Measurements from ENCODE around the gene LRRC18.

The LRRC18 gene

DNA sequence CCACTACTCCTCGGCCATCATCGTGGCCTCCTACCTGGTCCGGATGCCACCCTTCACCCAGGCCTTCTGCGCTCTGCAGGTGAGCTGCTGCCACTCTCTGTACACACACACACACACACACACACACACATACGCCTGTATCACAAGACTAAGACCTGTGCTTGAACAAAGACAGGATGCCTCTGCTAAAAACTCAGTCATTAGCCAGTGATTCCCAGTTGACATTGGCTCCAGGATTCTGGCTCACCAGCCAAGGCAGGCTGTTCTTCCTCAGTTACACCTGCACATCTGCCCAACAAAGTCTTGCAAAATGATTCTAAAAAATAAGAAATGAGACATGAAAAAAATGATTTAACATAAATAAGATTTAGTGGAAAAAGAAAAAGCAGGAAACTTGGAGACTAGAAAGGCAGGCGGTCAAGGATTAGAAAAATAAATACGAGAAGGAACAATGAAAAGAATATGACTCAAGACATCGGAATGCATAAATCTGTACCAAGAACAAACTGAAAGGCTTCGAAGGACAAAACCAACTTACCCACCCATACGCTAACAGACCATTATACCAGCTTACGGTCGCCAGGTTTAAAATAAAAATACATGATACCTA lies 7.4 kb upstream of the LRRC18 start:
- TF ChIP-seq, protein P1, sequence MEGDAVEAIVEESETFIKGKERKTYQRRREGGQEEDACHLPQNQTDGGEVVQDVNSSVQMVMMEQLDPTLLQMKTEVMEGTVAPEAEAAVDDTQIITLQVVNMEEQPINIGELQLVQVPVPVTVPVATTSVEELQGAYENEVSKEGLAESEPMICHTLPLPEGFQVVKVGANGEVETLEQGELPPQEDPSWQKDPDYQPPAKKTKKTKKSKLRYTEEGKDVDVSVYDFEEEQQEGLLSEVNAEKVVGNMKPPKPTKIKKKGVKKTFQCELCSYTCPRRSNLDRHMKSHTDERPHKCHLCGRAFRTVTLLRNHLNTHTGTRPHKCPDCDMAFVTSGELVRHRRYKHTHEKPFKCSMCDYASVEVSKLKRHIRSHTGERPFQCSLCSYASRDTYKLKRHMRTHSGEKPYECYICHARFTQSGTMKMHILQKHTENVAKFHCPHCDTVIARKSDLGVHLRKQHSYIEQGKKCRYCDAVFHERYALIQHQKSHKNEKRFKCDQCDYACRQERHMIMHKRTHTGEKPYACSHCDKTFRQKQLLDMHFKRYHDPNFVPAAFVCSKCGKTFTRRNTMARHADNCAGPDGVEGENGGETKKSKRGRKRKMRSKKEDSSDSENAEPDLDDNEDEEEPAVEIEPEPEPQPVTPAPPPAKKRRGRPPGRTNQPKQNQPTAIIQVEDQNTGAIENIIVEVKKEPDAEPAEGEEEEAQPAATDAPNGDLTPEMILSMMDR (IDR thresholded peaks at IDR 0.05; ENCODE audit: borderline replicate concordance, insufficient read depth, low read depth, low read length): no peak
- no peak overlapping the region for H3K4me3 ChIP-seq (ENCODE audit: low read depth, low read length)

- TF ChIP-seq, protein P1 (IDR thresholded peaks at IDR 0.05; ENCODE audit: borderline replicate concordance, insufficient read depth, low read depth, low read length): no peak
- H3K4me3 ChIP-seq (ENCODE audit: low read depth, low read length): no peak overlapping the region
Observed at GRCh38 chr10:48946332-48946731, 6.7 kb upstream of the LRRC18 start.

DNA sequence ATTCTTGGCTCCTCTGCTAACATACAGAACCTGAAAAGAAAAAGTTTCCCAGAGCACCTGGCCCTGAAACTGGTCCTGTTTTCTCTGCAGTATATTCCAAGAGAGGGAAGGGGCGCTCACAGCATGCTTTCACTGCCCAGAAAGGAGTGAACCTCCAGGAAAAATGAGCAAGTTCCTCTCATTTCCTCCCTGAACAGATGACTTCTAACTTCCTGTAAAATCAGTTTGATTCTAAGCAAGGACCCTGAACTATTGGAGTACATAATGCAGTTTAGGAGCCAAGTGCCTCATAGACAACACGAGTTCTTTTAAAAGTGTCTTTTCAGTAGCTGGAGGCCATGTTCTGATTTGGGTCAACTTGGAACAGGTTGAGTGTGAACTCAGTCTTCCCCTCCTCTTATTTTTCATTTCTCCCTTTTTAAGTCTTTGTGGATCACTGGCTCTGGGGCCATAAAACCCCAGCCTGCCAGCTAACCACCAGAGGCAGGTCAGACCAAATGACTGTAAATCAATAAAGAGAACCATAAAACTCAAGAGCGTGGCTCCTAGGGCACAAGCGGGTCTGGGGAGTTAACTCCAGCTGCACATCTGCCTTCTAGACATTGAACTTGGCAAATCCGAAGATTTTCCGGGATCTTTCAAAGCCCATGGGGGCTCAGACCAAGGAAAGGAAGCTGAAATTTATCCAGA lies 5.9 kb upstream of the LRRC18 start:
- TF ChIP-seq, protein P1 (IDR thresholded peaks at IDR 0.05; ENCODE audit: borderline replicate concordance, insufficient read depth, low read depth, low read length): no peak
- no peak overlapping the region for H3K4me3 ChIP-seq (ENCODE audit: low read depth, low read length)

- no peak overlapping the region for H3K4me3 ChIP-seq (ENCODE audit: low read depth, low read length)
- TF ChIP-seq, protein P1 (IDR thresholded peaks at IDR 0.05; ENCODE audit: borderline replicate concordance, insufficient read depth, low read depth, low read length): no peak
Observed at GRCh38 chr10:48944171-48944570, 4.5 kb upstream of the LRRC18 start.

DNA sequence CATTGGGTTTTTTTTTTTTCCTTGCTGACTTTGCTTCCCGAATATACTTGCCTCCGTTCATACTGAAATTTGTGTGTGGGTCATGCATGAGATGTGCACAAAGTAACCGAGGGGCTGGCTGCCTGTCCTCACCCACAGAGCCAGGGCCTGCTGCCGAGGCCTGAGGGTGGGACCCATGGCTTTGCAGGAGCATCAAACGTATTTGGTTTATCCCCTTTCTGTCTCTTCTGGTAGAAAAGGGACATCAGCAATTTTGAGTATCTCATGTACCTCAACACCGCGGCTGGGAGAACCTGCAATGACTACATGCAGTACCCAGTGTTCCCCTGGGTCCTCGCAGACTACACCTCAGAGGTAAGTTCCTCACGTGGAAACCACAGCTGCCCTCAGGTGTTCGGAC lies 3.5 kb upstream of the LRRC18 start:
- TF ChIP-seq, protein P1 (IDR thresholded peaks at IDR 0.05; ENCODE audit: borderline replicate concordance, insufficient read depth, low read depth, low read length): no peak
- H3K4me3 ChIP-seq (ENCODE audit: low read depth, low read length): no peak overlapping the region

DNA sequence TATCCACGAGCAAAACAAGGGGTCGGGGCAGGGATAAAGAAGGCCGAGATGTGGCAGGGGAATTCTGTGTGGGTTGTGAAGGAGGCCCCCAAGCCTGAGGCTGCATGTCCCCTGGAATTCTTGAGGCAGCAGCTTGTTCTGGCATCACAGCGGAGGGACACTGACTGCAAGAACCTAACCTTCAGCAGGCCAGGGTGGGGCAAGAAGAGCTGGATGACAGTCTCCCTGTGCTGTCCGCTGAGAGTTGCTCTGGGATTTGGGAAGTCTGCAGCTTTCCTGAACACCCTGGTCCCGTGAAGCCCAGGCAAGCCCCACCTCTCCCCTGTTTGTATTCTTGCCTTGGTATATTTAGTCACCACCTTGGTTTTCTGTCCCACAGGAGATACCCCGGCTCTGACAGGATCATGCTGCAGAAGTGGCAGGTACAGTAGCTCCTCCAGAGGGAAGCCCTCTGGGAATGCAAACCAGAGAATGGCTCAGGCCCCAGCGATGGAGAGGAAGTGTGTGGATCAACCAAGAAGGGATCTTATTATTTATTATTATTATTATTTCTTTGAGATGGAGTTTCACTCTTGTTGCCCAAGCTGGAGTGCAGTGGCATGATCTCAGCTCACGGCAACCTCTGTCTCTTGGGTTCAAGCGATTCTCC lies 1.9 kb upstream of the LRRC18 start:
- H3K4me3 ChIP-seq (ENCODE audit: low read depth, low read length): no peak overlapping the region
- TF ChIP-seq, protein P1 (IDR thresholded peaks at IDR 0.05; ENCODE audit: borderline replicate concordance, insufficient read depth, low read depth, low read length): no peak

Measured in GM12875 (cell line).